ENCODE data around the gene ALPK3. TPM values are rescaled to one million over a fixed set of nuclear protein-coding genes. Genes with fewer than 3 reads are reported as not detected.
A peak's percentile ranks its signal among the peaks of the same experiment; 100 is the strongest.

Gene ALPK3
- total RNA-seq, 1 donor from 2014 or later = 0.21 TPM

- DNase-seq = no peak
- H3K4me1 Mint-ChIP-seq = no peaks in the 10 kb centered on the region
- H3K27me3 Mint-ChIP-seq = peaks cover 21% of the 10 kb centered on the region
- H3K4me3 Mint-ChIP-seq = no peak overlapping the region
- no peak overlapping the region for H3K27ac Mint-ChIP-seq
- H3K9me3 Mint-ChIP-seq = no peaks in the 10 kb centered on the region
- no peaks in the 10 kb centered on the region for H3K36me3 Mint-ChIP-seq (ENCODE audit: low read depth)
- intact Hi-C loops (cut with micrococcal nuclease) = no loop called here
These were observed 81.6 kb downstream of the ALPK3 start for GRCh38 chr15:84898761-84899160.

DNA sequence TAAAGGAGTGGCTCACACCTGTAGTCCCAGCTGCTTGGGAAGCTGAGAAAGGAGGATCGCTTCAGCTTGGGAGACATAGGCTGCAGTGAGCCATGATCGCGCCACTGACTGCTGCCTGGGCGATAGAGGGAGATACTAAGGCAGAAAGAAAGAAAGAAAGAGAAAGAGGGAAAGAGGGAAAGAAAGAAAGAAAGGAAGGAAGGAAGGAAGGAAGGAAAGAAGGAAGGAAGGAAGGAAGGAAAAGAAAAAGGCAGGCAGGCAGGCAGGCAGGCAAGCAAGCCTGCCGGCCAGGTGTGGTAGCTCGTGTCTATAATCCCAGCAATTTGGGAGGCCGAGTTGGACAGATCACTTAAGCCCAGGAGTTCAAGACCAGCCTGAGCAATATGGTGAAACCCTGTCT, 82.6 kb downstream of the ALPK3 start:
- Mint-ChIP-seq H3K4me3 (no peak overlapping the region), H3K27ac (no peak overlapping the region), H3K9me3 (no peaks in the 10 kb centered on the region), H3K36me3 (ENCODE audit: low read depth) (no peaks in the 10 kb centered on the region), H3K4me1 (no peaks in the 10 kb centered on the region), H3K27me3 (peaks cover 21% of the 10 kb centered on the region)
- DNase-seq = no peak
- intact Hi-C loops (cut with micrococcal nuclease) = no loop called here

GRCh38 chr15:84901540-84901939, 84.4 kb downstream of the ALPK3 start:
- H3K36me3 Mint-ChIP-seq (ENCODE audit: low read depth) = no peaks in the 10 kb centered on the region
- no peaks in the 10 kb centered on the region for H3K9me3 Mint-ChIP-seq
- H3K4me3 Mint-ChIP-seq = no peak overlapping the region

GRCh38 chr15:84903751-84904150, 86.6 kb downstream of the ALPK3 start:
- DNase-seq = no peak
- no peaks in the 10 kb centered on the region for H3K36me3 Mint-ChIP-seq (ENCODE audit: low read depth)
- intact Hi-C loops (cut with micrococcal nuclease) = no loop called here

More at GRCh38 chr15:84901540-84901939, 84.4 kb downstream of the ALPK3 start:
- Mint-ChIP-seq H3K27ac (no peak overlapping the region), H3K4me1 (no peaks in the 10 kb centered on the region), H3K27me3 (peaks cover 16% of the 10 kb centered on the region)
- DNase-seq = no peak
- intact Hi-C loops (cut with micrococcal nuclease) = no loop called here

DNA sequence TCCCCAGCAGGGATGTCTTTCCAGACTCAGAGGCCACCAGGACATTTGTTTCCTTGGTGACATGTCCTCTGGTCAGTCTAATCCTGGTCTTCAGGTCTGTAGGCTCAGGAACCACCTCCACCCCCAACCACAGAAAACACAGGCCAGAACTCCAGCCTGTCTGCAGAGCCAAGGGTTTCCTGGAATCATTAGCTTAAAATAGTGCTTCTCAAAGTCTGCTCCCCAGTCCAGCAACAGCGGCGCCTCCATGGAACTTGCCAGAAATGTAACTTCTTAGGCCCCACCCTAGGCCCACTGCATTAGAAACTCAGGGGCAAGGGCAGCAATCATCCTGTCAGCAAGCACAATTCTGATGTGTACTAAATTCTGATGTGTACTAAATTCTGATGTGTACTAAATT, 87.3 kb downstream of the ALPK3 start:
- no peaks in the 10 kb centered on the region for H3K4me1 Mint-ChIP-seq
- no peak overlapping the region for H3K27ac Mint-ChIP-seq
- no peaks in the 10 kb centered on the region for H3K36me3 Mint-ChIP-seq (ENCODE audit: low read depth)
- no peaks in the 10 kb centered on the region for H3K9me3 Mint-ChIP-seq
- peaks cover 4% of the 10 kb centered on the region for H3K27me3 Mint-ChIP-seq
- no peak for DNase-seq
- no peak overlapping the region for H3K4me3 Mint-ChIP-seq
- intact Hi-C loops (cut with micrococcal nuclease) = no loop called here

More at GRCh38 chr15:84903751-84904150, 86.6 kb downstream of the ALPK3 start:
- no peak overlapping the region for H3K27ac Mint-ChIP-seq
- H3K9me3 Mint-ChIP-seq = no peaks in the 10 kb centered on the region
- H3K27me3 Mint-ChIP-seq = peaks cover 9% of the 10 kb centered on the region
- H3K4me3 Mint-ChIP-seq = no peak overlapping the region
- no peaks in the 10 kb centered on the region for H3K4me1 Mint-ChIP-seq

- no peaks in the 10 kb centered on the region for H3K4me1 Mint-ChIP-seq
- H3K27ac Mint-ChIP-seq = no peak overlapping the region
- intact Hi-C loops (cut with micrococcal nuclease) = no loop called here
These were observed 88.1 kb downstream of the ALPK3 start for GRCh38 chr15:84905016-84905916.

GRCh38 chr15:84907731-84908130, 90.6 kb downstream of the ALPK3 start:
- Mint-ChIP-seq H3K36me3 (ENCODE audit: low read depth) (peaks cover 1% of the 10 kb centered on the region), H3K9me3 (no peaks in the 10 kb centered on the region), H3K4me1 (peaks cover 6% of the 10 kb centered on the region), H3K4me3 (no peak overlapping the region), H3K27ac (no peak overlapping the region), H3K27me3 (peaks cover 1% of the 10 kb centered on the region)
- DNase-seq = no peak
- intact Hi-C loops (cut with micrococcal nuclease) = no loop called here

More at GRCh38 chr15:84905016-84905916, 88.1 kb downstream of the ALPK3 start:
- no peaks in the 10 kb centered on the region for H3K36me3 Mint-ChIP-seq (ENCODE audit: low read depth)
- no peak for DNase-seq
- no peak overlapping the region for H3K4me3 Mint-ChIP-seq
- peaks cover 2% of the 10 kb centered on the region for H3K27me3 Mint-ChIP-seq
- no peaks in the 10 kb centered on the region for H3K9me3 Mint-ChIP-seq

DNA sequence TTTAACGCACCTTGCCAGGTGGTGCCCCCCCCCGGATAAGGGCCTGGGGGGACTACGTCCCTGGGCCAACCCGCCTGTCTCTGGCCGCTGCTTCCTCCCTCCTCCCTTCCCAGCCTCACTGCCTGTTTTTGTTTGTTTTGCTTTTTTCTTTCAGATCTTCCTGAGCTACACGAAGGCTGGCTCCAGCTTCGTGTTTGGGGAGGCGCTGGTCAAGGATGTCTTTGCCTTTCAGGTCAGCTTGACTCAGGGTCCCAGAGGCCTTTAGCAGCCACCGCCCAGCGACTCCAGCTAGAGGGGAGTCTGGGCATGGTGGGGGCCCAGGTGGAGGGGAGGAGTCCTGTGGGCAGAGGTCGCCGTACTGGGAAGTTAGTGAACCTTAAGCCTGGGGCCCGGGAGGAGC, 91.4 kb downstream of the ALPK3 start:
- no peak overlapping the region for H3K27ac Mint-ChIP-seq

DNA sequence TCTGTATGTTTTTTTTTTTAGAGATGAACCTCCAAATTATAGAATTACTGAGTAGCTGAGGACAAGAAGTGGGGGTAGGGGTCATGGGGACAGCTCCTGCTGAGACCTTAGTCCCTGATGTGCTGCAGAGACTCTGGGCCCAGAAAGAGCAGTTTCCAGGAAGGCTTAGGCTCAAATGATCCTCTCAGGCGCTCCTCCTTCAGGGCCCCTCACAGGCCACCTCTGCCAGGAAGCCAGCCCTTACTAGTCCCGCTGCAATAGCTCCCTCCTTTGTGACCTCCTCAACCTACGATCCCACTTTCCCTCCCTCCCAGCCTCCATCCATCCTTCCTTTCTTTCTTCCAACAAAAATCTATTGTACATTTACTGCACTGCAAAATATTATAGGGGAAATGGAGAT, 91.9 kb downstream of the ALPK3 start:
- Mint-ChIP-seq H3K27me3 (peaks cover 1% of the 10 kb centered on the region), H3K36me3 (ENCODE audit: low read depth) (peaks cover 1% of the 10 kb centered on the region), H3K4me1 (peaks cover 6% of the 10 kb centered on the region), H3K4me3 (no peak overlapping the region), H3K9me3 (no peaks in the 10 kb centered on the region), H3K27ac (no peak overlapping the region)
- intact Hi-C loops (cut with micrococcal nuclease) = no loop called here
- DNase-seq = no peak

More for the DNA sequence above, 91.4 kb downstream of the ALPK3 start:
- Mint-ChIP-seq H3K36me3 (ENCODE audit: low read depth) (peaks cover 1% of the 10 kb centered on the region), H3K4me3 (no peak overlapping the region), H3K27me3 (peaks cover 1% of the 10 kb centered on the region), H3K9me3 (no peaks in the 10 kb centered on the region), H3K4me1 (peaks cover 6% of the 10 kb centered on the region)
- DNase-seq = no peak
- intact Hi-C loops (cut with micrococcal nuclease) = no loop called here

DNA sequence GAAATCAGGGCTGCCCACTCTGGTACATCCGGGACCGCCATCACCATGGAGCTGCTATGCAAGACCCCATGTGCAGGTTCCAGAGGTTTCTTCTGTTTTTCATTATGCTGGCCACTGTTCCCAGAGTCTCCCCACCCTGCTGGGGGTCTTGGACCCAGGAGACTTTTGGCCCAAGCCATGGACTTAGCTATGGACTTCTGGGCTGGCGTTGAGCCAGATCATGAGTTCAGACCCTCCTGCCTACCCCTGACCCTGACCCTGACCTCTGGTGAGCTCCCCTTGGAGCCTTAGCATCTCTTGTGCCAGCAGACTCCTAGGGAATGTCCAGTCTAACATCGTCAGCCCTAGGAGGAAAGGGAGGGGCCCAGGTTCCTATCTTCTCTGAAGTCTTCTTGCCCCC, 92.6 kb downstream of the ALPK3 start:
- Mint-ChIP-seq H3K9me3 (no peaks in the 10 kb centered on the region), H3K27ac (no peak overlapping the region), H3K4me1 (peaks cover 8% of the 10 kb centered on the region), H3K27me3 (peaks cover 1% of the 10 kb centered on the region), H3K36me3 (ENCODE audit: low read depth) (peaks cover 2% of the 10 kb centered on the region), H3K4me3 (no peak overlapping the region)
- DNase-seq = no peak
- intact Hi-C loops (cut with micrococcal nuclease) = no loop called here

- H3K36me3 Mint-ChIP-seq (ENCODE audit: low read depth) = peaks cover 3% of the 10 kb centered on the region
- H3K27ac Mint-ChIP-seq = no peak overlapping the region
- peaks cover 1% of the 10 kb centered on the region for H3K27me3 Mint-ChIP-seq
- no peaks in the 10 kb centered on the region for H3K9me3 Mint-ChIP-seq
- DNase-seq = no peak
- H3K4me3 Mint-ChIP-seq = no peak overlapping the region
- peaks cover 16% of the 10 kb centered on the region for H3K4me1 Mint-ChIP-seq
- intact Hi-C loops (cut with micrococcal nuclease) = no loop called here
These were observed 93.9 kb downstream of the ALPK3 start for GRCh38 chr15:84910928-84911623.

DNA sequence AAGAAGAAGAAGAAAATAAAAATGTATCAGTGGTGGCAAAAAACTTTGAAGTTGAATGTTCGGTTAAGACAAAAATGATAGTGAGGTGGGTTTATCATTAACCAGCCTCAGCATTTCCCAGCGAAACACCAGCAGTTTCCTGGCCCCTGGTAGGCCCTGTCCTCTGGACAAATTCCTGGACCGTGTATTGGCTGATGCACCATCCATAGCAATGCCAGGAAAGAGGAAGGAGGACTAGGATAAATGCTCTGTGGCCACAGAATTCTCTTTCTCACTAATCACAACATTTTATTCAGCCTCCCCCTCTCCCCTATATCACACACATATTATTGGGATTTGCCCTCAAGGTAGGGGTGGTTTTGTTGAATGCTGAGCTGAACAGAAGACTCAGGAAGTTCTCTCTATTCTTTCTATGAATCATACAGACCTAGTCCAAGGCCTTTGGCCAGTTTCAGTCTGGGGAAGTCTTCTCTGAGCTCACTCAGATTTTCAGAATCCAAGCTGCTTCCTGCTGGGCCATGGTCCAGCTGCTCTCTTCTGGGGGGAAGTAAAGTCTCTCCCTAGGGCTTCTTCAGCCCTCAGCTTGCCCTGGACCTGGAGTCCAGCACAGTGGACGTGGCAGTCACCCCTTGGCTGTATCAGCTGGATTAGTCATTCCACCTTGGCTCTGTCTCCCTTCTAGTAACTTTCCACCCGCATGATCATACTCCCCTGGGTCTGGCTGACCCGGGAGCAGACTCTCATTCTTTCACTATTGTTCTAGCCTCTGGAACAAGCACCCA, 94.9 kb downstream of the ALPK3 start:
- Mint-ChIP-seq H3K36me3 (ENCODE audit: low read depth) (peaks cover 3% of the 10 kb centered on the region), H3K9me3 (no peaks in the 10 kb centered on the region), H3K27ac (no peak overlapping the region), H3K27me3 (peaks cover 1% of the 10 kb centered on the region), H3K4me3 (no peak overlapping the region), H3K4me1 (peaks cover 16% of the 10 kb centered on the region)
- no peak for DNase-seq
- intact Hi-C loops (cut with micrococcal nuclease) = no loop called here

GRCh38 chr15:84913360-84913723, 96.2 kb downstream of the ALPK3 start:
- no peak overlapping the region for H3K27ac Mint-ChIP-seq
- H3K4me3 Mint-ChIP-seq = no peak overlapping the region
- H3K4me1 Mint-ChIP-seq = peaks cover 16% of the 10 kb centered on the region
- peaks cover 3% of the 10 kb centered on the region for H3K36me3 Mint-ChIP-seq (ENCODE audit: low read depth)
- H3K9me3 Mint-ChIP-seq = no peaks in the 10 kb centered on the region
- intact Hi-C loops (cut with micrococcal nuclease) = no loop called here
- no peak for DNase-seq
- H3K27me3 Mint-ChIP-seq = peaks cover 1% of the 10 kb centered on the region

DNA sequence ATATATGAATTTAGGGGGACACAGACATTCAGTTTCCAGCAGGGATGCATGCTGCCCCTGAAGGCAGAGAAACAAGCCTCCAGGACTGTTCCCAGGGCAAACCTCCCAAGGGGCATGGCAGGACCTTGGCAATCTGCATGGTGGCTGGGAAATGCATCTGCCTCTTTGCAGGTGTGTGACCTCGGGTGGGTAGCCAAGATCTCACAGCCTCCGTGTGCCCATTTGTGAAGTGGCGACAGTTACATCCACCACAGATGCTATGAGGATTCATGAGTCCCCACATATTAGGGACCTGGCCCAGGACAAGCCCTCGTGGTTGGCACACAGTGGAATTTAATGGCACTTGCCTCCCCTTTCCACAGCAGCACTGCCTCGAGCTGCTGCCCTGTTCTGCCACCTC, 97.2 kb downstream of the ALPK3 start:
- intact Hi-C loops (cut with micrococcal nuclease) = no loop called here
- Mint-ChIP-seq H3K4me1 (peaks cover 16% of the 10 kb centered on the region), H3K4me3 (peak overlapping the region; percentile 81), H3K27ac (no peak overlapping the region), H3K36me3 (ENCODE audit: low read depth) (peaks cover 3% of the 10 kb centered on the region), H3K9me3 (no peaks in the 10 kb centered on the region), H3K27me3 (peaks cover 4% of the 10 kb centered on the region)
- no peak for DNase-seq

Measured in activated CD4-positive, alpha-beta T cell treated with anti-CD3 and anti-CD28 coated beads, Interleukin-2, amount 10 ng/mL, durations not matched to agents 24 days and 14 days (primary cell).